ENCODE measurements around the gene DTNB. TPM values are rescaled to one million over a fixed set of nuclear protein-coding genes. Genes with fewer than 3 reads are reported as not detected.

The DTNB gene
- total and polyA plus RNA-seq, 2 donors (not counting 1 experiment from before 2014, with no cell fraction given) = 25.7 to 37.3 TPM

DNA sequence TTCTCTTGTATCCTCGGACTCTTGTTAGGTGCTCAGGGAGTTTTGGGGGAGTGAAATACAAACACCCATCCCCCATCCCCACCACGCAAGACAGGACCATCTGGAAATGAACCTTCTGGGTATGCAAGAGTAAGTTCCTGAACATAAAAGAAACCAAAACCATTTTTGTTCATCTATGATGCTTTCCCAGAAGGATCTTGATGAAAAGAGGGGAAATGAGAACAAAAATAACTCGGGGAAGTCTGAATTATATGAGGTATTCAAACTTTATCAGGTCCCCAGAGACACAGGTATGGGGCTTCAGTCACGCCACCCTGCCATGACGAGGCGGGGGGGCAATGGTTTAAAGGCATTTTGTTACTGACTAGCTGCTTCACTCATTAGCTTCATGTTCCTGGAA lies 263.0 kb downstream of the DTNB start:
- peak overlapping the region; percentile 58 to 68 for H3K27ac ChIP-seq (ENCODE audit: low read length in 2 of 2)
- no peaks in the 10 kb centered on the region for H3K27me3 ChIP-seq (replicated peaks in 1 of 4; ENCODE audit: control extremely low read depth in 1 of 4, control insufficient read depth in 3 of 4, insufficient read depth in 4 of 4, low read length in 3 of 4)
- H3K4me3 ChIP-seq (ENCODE audit: control extremely low read depth in 1 of 5, extremely low read depth in 1 of 5, insufficient read depth in 1 of 5, low read depth in 2 of 5, low read length in 4 of 5) = peak overlapping the region in 2 of 5 experiments; percentile 11 to 37
- no peak overlapping the region for H2AFZ ChIP-seq (ENCODE audit: insufficient read depth, low read depth, low read length, poor library complexity, severe bottlenecking)
- CTCF ChIA-PET = interaction anchor here (0.7 to 1.5 kb wide), 3 partner anchors 23 to 103 kb away, joined by 3 to 4 read pairs (median 4); no protein-coding TSS in a partner anchor
- no peaks in the 10 kb centered on the region for H3K36me3 ChIP-seq (replicated peaks in 1 of 2; ENCODE audit: control extremely low read depth in 1 of 2, control insufficient read depth in 1 of 2, extremely low read depth in 1 of 2, insufficient read depth in 2 of 2, low read length in 1 of 2)
- peak overlapping the region; percentile 63 for H3K4me2 ChIP-seq (replicated peaks; ENCODE audit: low read depth, low read length, poor library complexity, severe bottlenecking)
- peak overlapping the region; percentile 29 for H3K9ac ChIP-seq (ENCODE audit: low read length)
- H3K9me3 Mint-ChIP-seq (ENCODE audit: insufficient read depth) = no peaks in the 10 kb centered on the region
- ATAC-seq (ENCODE audit: low read depth) (peak; percentile 64), DNase-seq (peak; percentile 73)
- peaks cover 7% of the 10 kb centered on the region for H3K79me2 ChIP-seq (ENCODE audit: control insufficient read depth, insufficient read depth, low read length)
- intact Hi-C loops (cut with micrococcal nuclease) = loop anchor here (1.0 to 2.0 kb wide), 4 partner anchors 9 to 112 kb away; no protein-coding TSS in a partner anchor
- H3K27me3 Mint-ChIP-seq = no peaks in the 10 kb centered on the region
- POLR2A ChIA-PET = interaction anchor here (0.6 to 0.7 kb wide), 2 partner anchors 8 to 60 kb away, joined by 3 to 6 read pairs; no protein-coding TSS in a partner anchor
- H3K4me1 ChIP-seq (ENCODE audit: control insufficient read depth in 2 of 2, insufficient read depth in 2 of 2, low read length in 2 of 2) = peaks cover 45 to 56% of the 10 kb centered on the region in 2 donors
- no peaks in the 10 kb centered on the region for H3K9me3 ChIP-seq (ENCODE audit: control extremely low read depth in 1 of 3, control insufficient read depth in 2 of 3, insufficient read depth in 1 of 3, low read length in 2 of 3)
- 10% methylated on average over 2 of the region's 6 CpGs for whole genome bisulfite sequencing (ENCODE audit: insufficient coverage)
- H3K27ac Mint-ChIP-seq = peak overlapping the region; percentile 72
- no peak for TF ChIP-seq EZH2 (IDR thresholded peaks at IDR 0.05; ENCODE audit: borderline replicate concordance, insufficient read depth, low read depth, low read length, poor library complexity, severe bottlenecking)
- TF ChIP-seq, protein P1, sequence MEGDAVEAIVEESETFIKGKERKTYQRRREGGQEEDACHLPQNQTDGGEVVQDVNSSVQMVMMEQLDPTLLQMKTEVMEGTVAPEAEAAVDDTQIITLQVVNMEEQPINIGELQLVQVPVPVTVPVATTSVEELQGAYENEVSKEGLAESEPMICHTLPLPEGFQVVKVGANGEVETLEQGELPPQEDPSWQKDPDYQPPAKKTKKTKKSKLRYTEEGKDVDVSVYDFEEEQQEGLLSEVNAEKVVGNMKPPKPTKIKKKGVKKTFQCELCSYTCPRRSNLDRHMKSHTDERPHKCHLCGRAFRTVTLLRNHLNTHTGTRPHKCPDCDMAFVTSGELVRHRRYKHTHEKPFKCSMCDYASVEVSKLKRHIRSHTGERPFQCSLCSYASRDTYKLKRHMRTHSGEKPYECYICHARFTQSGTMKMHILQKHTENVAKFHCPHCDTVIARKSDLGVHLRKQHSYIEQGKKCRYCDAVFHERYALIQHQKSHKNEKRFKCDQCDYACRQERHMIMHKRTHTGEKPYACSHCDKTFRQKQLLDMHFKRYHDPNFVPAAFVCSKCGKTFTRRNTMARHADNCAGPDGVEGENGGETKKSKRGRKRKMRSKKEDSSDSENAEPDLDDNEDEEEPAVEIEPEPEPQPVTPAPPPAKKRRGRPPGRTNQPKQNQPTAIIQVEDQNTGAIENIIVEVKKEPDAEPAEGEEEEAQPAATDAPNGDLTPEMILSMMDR (IDR thresholded peaks at IDR 0.05) = no peak
- H3K4me1 Mint-ChIP-seq = peaks cover 59% of the 10 kb centered on the region
- peak overlapping the region; percentile 68 for H3K4me3 Mint-ChIP-seq
- no peaks in the 10 kb centered on the region for H4K20me1 ChIP-seq (ENCODE audit: control insufficient read depth, insufficient read depth, low read length, poor library complexity, severe bottlenecking)

DNA sequence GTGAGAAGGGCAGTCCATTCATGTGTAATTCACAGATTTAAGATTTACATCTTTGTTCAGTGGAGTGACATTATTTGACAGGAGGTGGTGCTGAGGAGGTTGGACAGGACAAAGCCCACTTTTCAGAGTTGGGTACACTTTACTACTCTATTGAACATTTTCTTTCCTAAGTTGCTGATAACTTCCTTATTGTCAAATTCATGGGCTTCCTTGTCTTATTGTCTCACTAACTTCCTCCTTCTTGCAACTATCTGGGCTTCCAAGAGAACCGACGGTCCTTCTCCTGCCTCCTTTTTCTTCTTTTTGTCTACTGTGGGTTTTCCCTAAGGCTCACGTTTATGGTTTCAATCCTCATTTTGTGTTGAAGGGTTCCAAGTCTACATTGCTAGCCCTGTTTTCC lies 263.9 kb downstream of the DTNB start:
- no peaks in the 10 kb centered on the region for H3K36me3 ChIP-seq (replicated peaks in 1 of 2; ENCODE audit: control extremely low read depth in 1 of 2, control insufficient read depth in 1 of 2, extremely low read depth in 1 of 2, insufficient read depth in 2 of 2, low read length in 1 of 2)
- no peaks in the 10 kb centered on the region for H4K20me1 ChIP-seq (ENCODE audit: control insufficient read depth, insufficient read depth, low read length, poor library complexity, severe bottlenecking)
- H3K4me1 ChIP-seq (ENCODE audit: control insufficient read depth in 2 of 2, insufficient read depth in 2 of 2, low read length in 2 of 2) = peaks cover 51 to 61% of the 10 kb centered on the region in 2 donors
- peak overlapping the region in 1 of 2 donors; percentile 11 for H3K27ac ChIP-seq (ENCODE audit: low read length in 2 of 2)
- Mint-ChIP-seq H3K4me3 (peak overlapping the region; percentile 68), H3K4me1 (peaks cover 60% of the 10 kb centered on the region), H3K27me3 (no peaks in the 10 kb centered on the region), H3K27ac (no peak overlapping the region), H3K9me3 (ENCODE audit: insufficient read depth) (no peaks in the 10 kb centered on the region)
- H3K79me2 ChIP-seq (ENCODE audit: control insufficient read depth, insufficient read depth, low read length) = peaks cover 14% of the 10 kb centered on the region
- WGBS (ENCODE audit: insufficient coverage) = 71% methylated on average over 1 of the region's 3 CpGs
- peaks cover 0 to under 1% (median 0%) of the 10 kb centered on the region in 3 donors for H3K9me3 ChIP-seq (ENCODE audit: control extremely low read depth in 1 of 3, control insufficient read depth in 2 of 3, insufficient read depth in 1 of 3, low read length in 2 of 3)
- H3K9ac ChIP-seq (ENCODE audit: low read length) = no peak overlapping the region
- intact Hi-C loops (cut with micrococcal nuclease) = no loop called here
- TF ChIP-seq EZH2 (IDR thresholded peaks at IDR 0.05; ENCODE audit: borderline replicate concordance, insufficient read depth, low read depth, low read length, poor library complexity, severe bottlenecking) = no peak
- TF ChIP-seq, protein P1 (IDR thresholded peaks at IDR 0.05) = no peak
- H3K27me3 ChIP-seq (replicated peaks in 1 of 4; ENCODE audit: control extremely low read depth in 1 of 4, control insufficient read depth in 3 of 4, insufficient read depth in 4 of 4, low read length in 3 of 4) = no peaks in the 10 kb centered on the region
- ATAC-seq (ENCODE audit: low read depth) = no peak
- H3K4me3 ChIP-seq (ENCODE audit: control extremely low read depth in 1 of 5, extremely low read depth in 1 of 5, insufficient read depth in 1 of 5, low read depth in 2 of 5, low read length in 4 of 5) = no peak overlapping the region
- ChIA-PET POLR2A (interaction anchor here (1.1 to 2.0 kb wide), 2 partner anchors 10 to 29 kb away, joined by 7 to 11 read pairs; no protein-coding TSS in a partner anchor), CTCF (interaction anchor here (1.7 to 2.7 kb wide), 2 partner anchors 33 to 48 kb away, joined by 7 read pairs; no protein-coding TSS in a partner anchor)
- peak overlapping the region; percentile 63 for H3K4me2 ChIP-seq (replicated peaks; ENCODE audit: low read depth, low read length, poor library complexity, severe bottlenecking)
- H2AFZ ChIP-seq (ENCODE audit: insufficient read depth, low read depth, low read length, poor library complexity, severe bottlenecking) = no peak overlapping the region
- no peak for DNase-seq

Data from B cell (primary cell).